GM20431 (cell line): ENCODE results near the gene CADM2.
"Not testable (repeated sequence)": the region's sequence is repeated elsewhere in the genome, so short reads cannot be mapped to it uniquely, and the experiment has no call there.

Source experiments
- in situ Hi-C: fragments of 300-500 bp; cut with MseI, MboI; formaldehyde crosslinking; loops from one replicate; pipeline ENCODE4 v1.15.0; 2020; ENCODE audit warnings: low sequenced_read_pairs; ENCODE audit not compliant: unreplicated experiment

Gene CADM2

DNA sequence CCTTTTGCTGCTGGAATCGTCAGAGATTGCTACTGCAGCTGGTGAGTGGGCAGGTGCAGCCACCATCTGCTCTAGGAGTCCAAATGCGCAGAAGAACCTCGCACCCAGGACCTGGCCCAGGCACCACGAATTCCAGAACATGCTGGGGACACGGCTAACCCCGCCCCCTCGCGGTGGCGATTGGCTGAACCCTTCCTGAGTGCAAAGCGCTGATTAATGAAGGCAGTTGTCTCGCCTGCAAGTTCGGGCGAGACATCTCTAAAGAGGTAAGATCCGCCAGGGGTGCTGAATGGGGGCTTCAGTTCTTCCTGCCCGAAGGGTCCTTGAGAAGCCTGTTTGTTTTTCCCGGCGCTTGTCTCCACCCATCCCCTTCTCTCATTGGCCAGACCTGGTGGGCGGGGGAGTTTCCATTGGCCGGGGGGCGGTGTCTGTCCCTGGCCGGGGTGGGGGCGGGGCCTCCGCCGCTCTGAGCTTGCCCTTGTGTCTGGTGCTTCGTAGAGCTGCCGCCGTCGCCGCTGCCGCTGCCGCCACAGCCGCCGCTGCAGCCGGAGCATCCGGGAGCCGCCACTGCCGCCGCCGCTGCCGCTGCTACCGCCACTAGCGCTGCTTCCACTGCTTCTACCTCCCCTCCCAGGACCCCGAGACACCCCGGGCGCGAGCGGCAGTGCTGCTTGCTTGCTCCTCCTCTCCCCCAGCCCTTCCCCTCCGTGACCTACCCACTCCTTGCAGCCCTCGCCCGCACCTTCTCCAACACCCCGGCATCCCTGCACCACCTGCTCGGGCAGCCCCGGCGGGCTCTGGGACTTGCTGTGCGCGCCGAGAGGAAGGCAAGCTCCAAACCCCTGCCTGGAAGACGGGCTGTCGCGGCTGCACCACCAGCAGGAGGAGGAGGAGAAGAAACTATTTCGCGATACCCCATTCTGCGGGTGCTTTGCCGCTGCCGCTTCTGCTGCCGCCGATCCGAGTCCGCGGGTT, at the start of gene CADM2:
CADM2 (plus strand) TSS at position 495 of the 975 bp plus-strand sequence.
- in situ Hi-C loops, result no loop called here

DNA sequence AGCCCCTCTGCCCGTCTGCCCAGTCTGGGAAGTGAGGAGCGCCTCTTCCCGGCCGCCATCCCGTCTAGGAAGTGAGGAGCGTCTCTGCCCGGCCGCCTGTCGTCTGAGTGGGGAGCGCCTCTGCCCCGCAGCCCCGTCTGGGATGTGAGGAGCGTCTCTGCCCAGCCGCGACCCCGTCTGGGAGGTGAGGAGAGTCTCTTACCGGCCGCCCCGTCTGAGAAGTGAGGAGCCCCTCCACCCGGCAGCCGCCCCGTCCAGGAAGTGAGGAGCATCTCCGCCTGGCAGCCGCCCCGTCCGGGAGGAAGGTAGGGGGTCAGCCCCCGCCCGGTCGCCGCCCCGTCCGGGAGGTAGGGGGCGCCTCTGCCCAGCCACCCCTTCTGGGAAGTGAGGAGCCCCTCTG, 40.2 kb upstream of the CADM2 start:
- in situ Hi-C loops, result not testable (repeated sequence)

DNA sequence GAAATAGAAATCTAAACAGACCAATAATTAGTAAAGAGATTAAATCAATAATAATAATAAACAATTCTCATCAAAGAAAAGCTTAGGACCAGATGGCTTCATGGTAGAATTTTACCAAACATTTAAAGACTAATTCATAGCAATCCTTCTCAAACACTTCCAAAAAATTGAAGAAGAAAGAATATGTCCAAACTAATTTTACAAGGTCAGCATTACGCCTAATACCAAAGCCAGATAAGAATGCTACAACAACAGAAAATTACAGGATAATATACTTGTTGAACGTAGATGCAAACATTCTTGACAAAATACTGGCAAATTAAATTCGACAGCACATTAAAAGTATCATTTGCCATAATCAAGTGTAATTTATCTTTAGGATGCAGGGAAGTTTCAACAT, 36.1 kb upstream of the CADM2 start:
- in situ Hi-C loops, result no loop called here

DNA sequence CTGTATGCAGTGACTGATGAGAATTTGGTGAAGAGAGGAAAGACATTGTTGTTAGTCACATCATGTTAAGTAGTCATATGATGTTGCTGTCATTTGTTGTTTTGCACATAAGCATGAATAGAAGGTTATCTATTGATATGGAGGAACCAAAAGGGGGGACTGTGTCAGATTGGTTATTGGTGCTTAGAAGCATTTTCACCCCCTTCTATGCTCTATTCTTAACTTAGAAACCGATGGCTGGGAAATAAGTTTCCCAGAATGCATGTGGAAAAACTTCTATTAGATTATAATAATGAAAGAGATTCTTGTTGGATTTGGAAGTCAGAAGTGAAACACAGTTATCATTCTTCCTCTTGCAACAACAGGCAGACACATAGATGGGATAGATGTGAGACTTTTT, 33.2 kb upstream of the CADM2 start:
- in situ Hi-C loops, result no loop called here

DNA sequence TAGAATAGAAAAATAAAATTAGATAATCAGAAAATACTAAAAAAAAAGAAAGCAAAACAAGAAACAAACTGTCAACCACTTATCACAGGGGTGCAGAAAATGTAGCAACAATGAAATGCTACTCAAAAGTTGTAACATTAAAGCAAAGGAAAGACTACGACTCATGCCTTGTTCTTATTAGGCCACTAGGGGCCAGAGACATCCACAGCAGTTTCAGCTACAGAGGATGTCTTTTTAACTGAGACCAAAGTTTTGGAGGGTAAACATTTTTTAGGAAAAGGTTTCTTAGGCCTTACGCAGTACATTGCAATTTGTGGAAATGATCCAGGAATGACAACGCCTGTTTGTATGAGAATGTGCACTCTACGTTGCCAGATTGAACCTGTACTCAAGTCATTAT, 15.4 kb upstream of the CADM2 start:
- in situ Hi-C loops, result no loop called here

DNA sequence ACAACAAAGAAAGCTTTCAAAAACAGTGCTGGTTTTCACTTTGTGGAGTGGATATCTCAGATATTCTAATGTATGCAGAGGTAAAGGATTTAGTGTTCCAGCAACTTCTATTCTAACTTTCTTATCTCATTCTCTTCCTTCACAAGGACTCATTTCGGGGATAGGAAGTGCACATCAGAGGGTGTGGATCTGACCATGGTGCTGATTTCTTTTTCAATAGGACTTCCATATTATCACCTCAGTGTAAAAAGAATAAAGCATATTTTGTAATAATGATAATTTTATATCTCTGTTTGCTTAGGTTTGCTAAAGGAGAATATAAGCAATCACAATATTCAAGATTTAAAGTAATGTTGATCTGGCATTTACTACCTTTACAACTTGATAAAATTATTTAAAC, 12.5 kb upstream of the CADM2 start:
- in situ Hi-C loops, result no loop called here

DNA sequence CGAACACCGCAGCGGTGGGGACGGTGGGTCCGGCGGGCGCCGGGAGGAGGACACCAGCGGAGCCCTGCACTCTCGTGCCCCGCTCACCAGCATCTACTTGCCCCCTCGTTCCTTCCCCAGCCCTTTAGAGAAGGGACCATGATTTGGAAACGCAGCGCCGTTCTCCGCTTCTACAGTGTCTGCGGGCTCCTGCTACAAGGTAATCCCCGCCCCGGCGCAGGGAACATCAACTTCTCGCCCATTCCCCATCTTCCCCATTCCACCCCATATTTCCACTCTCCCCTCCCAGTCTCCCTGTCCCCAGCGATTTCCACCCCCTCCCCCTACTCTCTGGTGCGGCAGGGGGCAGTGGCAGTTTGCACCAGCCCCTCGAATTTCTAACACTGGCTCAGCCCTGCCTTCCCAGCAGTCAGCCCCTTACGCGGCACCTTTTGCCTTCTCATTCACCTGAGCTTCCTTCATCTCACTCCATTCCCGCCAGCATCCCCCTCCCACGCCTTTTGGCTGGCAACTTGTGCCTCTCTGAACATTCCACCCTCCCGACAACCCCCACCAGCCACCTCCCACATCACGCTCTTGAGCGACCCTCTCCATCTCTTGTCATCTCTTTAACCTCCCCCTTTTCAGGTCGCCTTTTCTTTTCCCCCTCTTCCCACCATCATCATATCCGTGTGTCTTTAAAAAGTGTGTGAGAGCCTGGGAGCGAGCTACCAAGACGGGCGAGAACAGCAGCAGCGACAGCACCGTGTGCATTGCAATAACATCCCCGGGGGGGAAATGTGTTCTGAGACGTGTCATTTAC, 882 bp downstream of the CADM2 start:
- in situ Hi-C loops, result no loop called here

DNA sequence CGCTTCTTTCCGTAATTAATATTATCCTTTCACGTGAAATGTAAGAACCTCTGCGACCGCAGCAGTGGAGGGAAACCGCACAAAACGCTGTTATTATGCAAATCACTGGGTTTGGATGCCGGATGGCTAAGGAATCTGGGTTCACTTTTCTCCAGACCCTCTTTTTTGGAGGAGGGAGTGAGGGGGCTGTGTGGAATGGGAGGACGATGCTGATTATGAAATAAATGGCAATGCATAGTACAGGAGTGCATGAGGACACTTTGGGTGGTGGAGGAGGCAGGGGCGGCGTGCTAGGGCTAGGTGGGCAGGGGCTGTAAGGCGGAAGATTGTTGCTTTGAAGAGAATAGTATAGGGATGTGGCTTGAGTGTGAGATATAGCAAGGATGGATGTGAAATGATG, 1.8 kb downstream of the CADM2 start:
- in situ Hi-C loops, result no loop called here

DNA sequence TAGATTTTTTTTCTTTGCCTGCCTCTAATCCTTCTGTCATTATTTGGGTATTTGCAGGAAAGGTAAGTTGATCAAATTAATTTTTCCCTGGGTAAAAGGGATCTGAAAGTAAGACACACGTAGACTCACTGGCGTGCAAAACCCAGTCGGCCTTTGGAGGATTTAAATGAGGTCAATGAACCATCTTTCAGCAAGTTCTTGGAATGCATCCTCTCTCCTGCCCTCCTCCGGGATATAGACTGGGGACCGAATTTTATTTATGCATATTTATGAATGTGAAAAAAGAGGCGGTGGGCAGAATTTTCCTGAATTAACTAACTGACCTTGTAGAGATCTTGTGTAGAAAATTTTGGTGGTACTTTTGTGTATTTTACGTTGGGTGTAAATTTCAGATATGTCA, 2.2 kb downstream of the CADM2 start:
- in situ Hi-C loops, result no loop called here

DNA sequence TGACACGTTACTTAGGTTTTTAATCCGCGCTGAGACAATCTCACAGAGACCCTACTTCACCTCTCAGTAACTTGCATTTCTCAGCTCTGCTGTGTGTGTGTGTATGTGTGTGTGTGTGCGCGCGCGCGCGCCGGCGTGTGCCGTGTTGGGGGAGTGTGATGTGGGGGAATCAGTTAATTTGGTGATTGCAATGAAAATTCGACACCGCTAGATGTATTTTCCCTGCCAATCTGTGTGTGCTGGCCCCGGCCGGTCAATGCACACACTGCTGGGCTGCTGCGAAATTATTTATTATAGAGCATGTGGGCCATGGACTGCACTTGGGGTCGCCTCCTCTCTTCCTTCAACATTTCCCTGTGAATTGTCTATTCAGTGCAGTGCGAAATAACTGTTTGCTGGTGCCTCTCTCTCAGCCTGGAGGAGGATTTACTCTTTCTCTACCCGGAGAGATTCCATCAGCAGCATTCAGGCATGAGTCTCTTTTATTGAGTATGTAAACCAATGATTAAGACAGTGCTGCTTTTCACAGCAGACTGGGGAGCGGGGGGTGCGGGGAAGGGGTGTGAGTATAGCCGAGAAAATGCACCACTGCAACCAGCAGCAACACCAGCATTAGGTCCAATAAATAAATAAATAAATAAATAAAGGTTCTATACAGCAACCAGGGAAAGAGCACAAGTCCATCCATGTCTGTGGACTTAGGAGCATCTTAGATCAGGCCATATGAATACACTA, 2.9 kb downstream of the CADM2 start:
- in situ Hi-C loops, result no loop called here

DNA sequence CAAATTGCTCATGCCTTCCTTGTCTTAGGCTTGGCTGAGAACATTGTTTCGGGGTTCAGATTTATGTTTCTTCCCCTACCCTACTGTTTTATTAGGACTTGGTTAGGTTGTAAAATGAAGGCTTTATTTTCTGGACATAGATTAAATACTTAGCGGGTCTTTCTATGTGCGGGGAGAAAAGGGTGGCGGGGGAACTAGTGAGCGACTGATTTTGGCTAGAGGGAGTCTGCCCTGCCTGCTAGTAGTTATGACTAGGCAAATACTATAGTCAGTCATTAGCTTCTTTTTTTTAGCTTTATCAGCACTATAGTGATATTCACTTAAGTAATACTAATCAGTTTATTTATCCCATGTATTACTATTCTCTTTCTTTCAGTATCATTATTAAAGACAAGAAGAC, 3.6 kb downstream of the CADM2 start:
- in situ Hi-C loops, result no loop called here

DNA sequence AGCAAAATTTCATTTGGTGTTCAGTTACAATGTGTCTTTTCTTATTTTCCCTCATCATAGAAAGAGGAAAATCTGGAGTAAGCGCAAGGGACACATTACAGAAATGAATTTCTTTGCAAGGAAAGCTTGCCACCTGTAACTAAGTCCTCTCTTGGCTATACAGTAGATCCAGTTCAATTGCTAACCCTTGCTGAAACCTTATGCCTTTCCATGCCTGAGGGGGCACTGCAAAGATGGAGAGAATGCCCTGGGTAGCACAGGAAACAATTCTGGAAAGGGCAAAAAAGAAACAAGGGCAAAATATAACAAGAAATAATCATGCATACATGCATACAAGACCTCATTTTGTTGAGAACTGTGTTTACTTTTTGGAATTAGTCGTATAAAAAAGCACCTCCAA, 4.3 kb downstream of the CADM2 start:
- in situ Hi-C loops, result no loop called here

DNA sequence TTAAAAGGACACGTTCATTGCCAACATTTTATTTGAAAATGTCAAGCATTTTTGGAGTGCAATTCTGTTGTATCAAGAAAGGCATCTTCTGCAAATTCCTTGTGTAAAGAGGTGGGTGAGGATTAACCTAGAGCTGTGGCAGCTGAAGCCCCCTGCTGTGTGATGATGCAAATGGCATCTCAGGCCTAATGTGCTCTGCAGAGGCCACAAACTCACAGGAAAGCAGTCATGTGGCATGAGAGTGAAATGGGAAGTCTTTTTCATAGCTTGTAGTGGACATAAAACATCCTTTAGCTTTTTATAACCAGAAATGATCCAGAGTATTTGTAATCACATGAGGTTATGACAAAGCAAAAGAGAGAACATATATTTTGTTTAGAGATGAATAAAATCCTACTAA, 6.4 kb downstream of the CADM2 start:
- in situ Hi-C loops, result no loop called here

DNA sequence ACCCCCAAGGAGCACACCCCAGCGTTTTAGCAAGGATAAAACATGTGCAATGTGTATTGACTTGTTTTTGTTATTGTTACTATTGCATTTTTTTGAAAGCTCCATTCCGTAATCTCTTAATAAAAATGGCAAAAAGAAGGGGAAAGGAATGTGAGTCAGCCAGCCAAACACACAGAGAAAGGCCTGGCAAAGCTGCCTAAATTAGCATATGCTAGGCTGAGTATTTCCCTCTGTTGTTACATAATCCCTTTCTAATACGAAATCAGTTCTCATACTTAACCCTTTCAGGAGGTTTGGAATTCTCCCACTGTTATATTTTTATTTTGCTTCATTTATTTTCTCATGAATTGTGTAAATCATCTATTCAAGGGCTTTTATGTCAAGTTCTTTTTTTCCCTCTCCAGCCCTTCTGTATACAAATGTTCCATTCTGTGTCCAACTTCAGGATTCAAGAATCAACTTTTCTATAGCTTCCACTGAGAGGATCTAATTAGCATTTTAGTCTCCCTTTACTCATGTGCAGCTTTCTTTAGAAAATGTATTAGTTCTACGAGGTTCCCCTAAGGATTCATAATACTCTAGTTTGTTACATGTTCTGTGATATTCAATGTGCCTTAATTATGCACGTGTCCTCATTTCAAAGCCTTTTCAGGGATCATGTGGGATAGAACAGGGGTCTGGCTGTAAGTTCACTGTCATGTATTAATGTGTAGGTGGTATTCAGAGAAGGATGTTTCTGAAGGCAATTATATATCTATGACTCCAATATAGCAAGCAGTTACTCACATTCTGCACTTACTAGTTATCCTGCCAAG, 9.2 kb downstream of the CADM2 start:
- in situ Hi-C loops, result no loop called here

DNA sequence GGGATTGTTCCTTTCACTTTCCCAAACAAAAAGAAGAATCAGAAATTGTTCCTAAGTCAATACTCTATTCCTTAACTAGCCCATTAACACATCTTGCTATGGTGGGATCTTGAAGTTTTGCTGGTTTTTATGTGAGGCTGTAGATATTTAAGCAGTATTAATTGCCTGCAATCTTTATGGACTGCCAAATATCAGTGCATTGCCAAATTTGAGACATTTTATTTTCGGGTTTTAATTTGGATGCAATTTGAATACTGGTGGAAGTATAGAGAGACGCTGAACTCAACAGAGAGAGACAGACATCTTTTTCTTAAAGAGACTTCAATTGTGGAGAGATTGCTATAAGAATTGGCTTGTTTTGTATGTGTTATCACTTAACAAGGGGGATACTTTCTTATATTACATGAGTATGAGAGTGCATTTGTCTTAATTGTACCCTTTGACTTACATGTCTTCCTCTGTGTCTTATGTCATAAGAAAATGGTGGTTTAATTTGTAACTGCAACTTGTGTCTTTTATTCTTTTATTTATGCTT, 10.0 kb downstream of the CADM2 start:
- in situ Hi-C loops, result no loop called here

DNA sequence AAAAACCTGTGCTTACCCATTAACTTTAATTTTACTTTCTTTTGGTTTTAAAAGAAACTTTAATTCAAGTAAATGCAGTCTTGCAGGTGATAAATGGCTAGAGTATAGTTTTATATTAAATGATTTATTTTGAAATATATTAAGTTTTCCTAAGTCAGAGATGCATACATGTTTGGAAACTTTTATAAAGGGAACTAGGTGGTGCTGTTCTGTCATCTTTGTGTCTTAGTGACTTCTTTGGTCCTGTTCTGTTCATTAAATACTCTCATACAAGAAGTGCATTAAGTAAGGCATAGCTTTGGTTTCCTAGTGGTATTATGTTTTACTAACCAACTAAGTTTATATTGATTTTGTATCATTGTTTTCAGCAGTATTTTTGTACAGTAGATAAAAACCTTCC, 15.6 kb downstream of the CADM2 start:
- in situ Hi-C loops, result no loop called here

DNA sequence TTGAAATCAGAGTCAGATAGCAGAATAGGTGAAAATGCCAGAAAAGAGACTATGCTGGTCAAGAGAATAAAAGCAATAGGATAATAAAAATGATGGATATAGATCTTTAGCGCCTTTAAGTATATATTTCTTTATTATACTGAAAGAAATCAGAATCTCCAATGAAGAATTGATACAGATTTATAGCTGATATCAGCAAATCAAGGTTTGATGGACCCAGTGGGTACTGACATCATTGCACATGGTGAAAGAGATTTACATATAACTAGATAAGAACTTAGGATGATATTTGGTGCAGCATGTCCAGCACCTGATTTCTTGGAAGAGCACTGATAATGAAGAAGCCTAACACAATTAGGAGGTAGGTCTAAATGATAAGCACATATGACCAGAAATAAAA, 18.2 kb downstream of the CADM2 start:
- in situ Hi-C loops, result no loop called here

DNA sequence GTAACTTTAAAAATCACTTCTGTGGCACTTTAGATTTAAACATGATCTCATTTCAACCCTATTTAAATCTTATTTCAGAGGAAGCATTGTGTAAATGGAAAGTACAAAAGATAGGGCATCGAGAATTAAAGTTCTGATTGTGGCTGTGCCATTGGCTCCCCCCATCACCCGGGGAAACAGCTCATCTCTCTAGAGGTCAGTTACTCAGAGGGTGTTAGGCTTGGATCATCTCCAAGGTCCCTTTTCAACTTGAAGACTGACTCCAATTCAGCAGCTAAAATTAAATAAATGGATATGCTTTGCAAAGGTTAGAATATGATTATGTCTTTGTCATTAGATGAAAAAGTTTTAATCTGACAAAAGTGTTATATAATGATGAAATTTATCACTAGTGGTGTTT, 20.1 kb downstream of the CADM2 start:
- in situ Hi-C loops, result no loop called here

DNA sequence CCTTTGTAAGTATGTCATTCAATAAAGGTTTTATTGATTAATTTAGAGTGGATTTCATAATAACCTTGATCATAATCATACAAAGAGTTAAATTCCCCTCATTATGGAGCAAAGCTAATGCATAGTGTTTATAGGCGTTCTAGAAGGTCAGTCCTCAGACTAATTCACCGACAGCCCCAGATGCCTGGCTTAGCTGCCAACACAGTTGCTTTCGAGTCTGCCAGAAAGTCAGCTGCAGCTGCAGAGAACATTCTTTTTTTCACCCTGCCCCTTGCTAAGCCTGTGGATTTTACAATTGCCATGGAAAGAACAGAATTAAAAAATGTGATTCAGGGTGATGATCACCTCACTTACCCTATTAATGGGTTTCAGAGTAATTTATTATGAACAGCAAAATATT, 21.2 kb downstream of the CADM2 start:
- in situ Hi-C loops, result no loop called here

DNA sequence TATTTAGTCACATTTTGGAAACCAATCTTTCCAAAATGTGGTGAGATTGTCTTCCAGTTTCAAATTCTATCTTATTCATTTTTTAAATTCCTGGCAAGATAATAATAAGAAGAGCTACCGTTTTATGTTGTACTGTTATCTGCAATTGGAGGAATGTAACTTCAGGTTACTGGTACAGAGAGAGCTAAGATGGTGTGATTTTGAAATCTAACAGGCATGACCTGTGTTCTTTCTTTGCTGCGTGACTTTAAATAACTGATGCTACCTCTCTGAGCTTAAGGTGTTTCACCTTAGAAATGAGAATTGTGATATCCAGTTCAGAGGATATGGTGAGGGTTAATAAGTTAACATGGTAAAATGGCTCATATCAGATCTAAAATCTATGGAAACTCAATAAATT, 21.7 kb downstream of the CADM2 start:
- in situ Hi-C loops, result no loop called here
